Left ventricle myocardium inferior (tissue), 1 donor: ENCODE results near the gene TMTC1. TPM values are rescaled to one million over a fixed set of nuclear protein-coding genes. Genes with fewer than 3 reads are reported as not detected.

Source experiments
- DNase-seq: peaks from one replicate; pipeline ENCODE4 v3.0.0-alpha.2; 2020
- H3K27ac ChIP-seq: fragments of 200-600 bp; replicated peaks from 2 replicates; pipeline ENCODE4 v1.8.0; 2021
- H3K27me3 ChIP-seq: fragments of 200-600 bp; 2 replicates; pipeline ENCODE4 v1.8.0; 2021; ENCODE audit warnings: low read depth
- H3K36me3 ChIP-seq: fragments of 200-600 bp; 2 replicates; pipeline ENCODE4 v1.8.0; 2021
- H3K4me1 ChIP-seq: fragments of 200-600 bp; 2 replicates; pipeline ENCODE4 v1.8.0; 2021
- H3K4me3 ChIP-seq: fragments of 200-600 bp; 2 replicates; pipeline ENCODE4 v1.8.0; 2021; ENCODE audit warnings: mild to moderate bottlenecking, moderate library complexity
- H3K9me3 ChIP-seq: fragments of 200-600 bp; replicated peaks from 2 replicates; pipeline ENCODE4 v1.8.0; 2021
- CTCF ChIP-seq: fragments of 200-600 bp; IDR thresholded peaks from 2 replicates; pipeline ENCODE4 v1.8.0; 2021; ENCODE audit warnings: antibody characterized with exemption, mild to moderate bottlenecking, borderline replicate concordance
- intact Hi-C: fragments of 100-400 bp; cut with micrococcal nuclease; formaldehyde crosslinking; loops from one replicate; pipeline ENCODE4 v1.11.0; 2022
- total RNA-seq: library from RNA; stranded (reverse); fragmentation: NEBNext Ultra II Directional; extraction: Animal tissue kit (Norgen Biotek cat#: 25700); gene quantifications from one replicate; pipeline ENCODE4 v1.2.1, GENCODE V29; 2021
- donor health status: DM: no; HTN: yes; CAD: no; lungs with severe emphysema.

TMTC1 gene
- total RNA-seq, 1 donor from 2014 or later: 38.4 TPM

DNA sequence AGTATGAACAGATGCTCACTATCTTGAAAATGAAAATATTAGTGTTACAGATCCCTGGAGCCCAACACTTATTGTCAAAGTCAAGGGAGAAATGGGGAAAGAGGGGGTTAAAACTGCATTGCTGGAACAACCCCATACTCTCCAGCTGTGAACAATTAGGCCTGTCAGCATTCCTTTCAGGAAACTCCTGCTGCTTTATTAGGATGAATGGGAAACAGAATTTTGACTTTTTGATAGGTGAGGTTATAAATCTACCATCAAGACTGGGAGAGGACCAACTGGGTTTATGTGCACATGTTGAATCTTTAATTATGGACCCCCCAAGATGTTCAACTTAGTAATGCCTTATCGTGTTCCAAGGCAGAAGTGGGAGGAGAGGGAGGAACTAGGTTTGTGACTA lies 85.0 kb downstream of the TMTC1 start:
- no peaks in the 10 kb centered on the region for H3K9me3 ChIP-seq
- H3K27ac ChIP-seq: no peak overlapping the region
- TF ChIP-seq CTCF: no peak
- peaks cover 15% of the 10 kb centered on the region for H3K4me1 ChIP-seq
- intact Hi-C loops: no loop called here
- H3K27me3 ChIP-seq: no peaks in the 10 kb centered on the region
- DNase-seq: no peak
- no peak overlapping the region for H3K4me3 ChIP-seq
- no peaks in the 10 kb centered on the region for H3K36me3 ChIP-seq

DNA sequence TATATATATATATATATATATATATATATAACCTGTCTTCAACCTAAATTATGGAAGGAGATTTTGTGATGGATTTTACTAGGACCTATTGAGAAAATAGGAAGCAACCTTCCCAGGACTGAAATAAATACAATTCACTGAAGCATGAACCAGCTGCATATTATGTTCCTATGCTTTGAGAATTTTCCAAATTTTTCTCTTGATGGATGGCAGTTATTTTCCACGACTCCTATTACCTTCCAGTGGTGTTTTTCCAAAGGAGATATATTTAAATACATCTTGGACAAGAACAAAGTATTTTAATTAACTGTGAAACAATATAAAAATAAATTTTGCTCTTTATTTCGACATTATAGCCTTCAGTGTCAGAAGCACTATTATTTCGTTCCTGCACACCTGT lies 87.9 kb downstream of the TMTC1 start:
- no peak for TF ChIP-seq CTCF

DNA sequence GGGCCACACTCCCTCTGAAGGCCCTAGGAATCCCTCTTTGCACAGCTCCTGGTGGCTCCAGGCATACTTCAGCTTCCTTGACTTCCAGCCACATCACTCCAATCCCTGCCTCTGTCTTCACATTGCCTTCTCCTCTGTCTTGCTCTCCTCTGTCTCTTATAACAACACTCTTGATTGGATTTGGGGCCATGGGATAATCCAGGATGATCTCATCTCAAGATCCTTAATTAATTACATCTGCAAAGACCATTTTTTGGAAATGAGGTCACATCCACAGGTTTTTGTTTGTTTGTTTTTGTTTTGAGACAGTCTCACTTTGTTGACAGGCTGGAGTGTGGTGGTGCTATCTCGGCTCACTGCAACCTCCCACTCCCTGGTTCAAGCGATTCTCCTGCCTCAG lies 88.7 kb downstream of the TMTC1 start:
- TF ChIP-seq CTCF: no peak
- Histone ChIP-seq H3K36me3 (no peaks in the 10 kb centered on the region), H3K9me3 (no peaks in the 10 kb centered on the region), H3K4me3 (no peak overlapping the region), H3K4me1 (peaks cover 11% of the 10 kb centered on the region), H3K27me3 (no peaks in the 10 kb centered on the region), H3K27ac (no peak overlapping the region)
- DNase-seq: no peak
- intact Hi-C loops: no loop called here

More for the DNA sequence above, 87.9 kb downstream of the TMTC1 start:
- no peak for DNase-seq
- intact Hi-C loops: no loop called here
- H3K4me3 ChIP-seq: no peak overlapping the region
- no peaks in the 10 kb centered on the region for H3K9me3 ChIP-seq
- H3K27ac ChIP-seq: no peak overlapping the region
- peaks cover 18% of the 10 kb centered on the region for H3K4me1 ChIP-seq
- no peaks in the 10 kb centered on the region for H3K27me3 ChIP-seq
- H3K36me3 ChIP-seq: no peaks in the 10 kb centered on the region

DNA sequence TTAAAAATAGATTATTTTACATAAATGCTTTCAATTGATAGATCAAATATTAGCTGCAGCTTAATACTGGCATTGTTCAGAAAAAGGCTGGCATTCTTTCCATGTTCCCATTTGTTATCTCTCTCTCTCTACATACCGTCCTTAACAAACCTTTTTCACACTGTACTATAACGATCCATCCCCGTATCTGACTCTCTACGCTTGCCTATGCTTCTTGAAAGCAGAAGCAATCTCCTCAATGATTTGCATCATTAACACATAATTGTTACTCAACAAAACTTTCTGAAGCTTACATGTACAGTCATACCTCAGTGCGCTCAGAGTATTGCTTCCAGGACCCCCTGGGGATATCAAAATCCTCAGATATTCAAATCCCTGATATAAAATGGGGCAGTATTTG lies 89.7 kb downstream of the TMTC1 start:
- Histone ChIP-seq H3K27ac (peak overlapping the region; percentile 14), H3K36me3 (no peaks in the 10 kb centered on the region), H3K4me1 (peaks cover 17% of the 10 kb centered on the region), H3K27me3 (no peaks in the 10 kb centered on the region), H3K4me3 (no peak overlapping the region), H3K9me3 (no peaks in the 10 kb centered on the region)
- no peak for DNase-seq
- intact Hi-C loops: no loop called here
- no peak for TF ChIP-seq CTCF

- H3K9me3 ChIP-seq: no peaks in the 10 kb centered on the region
- H3K27ac ChIP-seq: no peak overlapping the region
- DNase-seq: no peak
- no peaks in the 10 kb centered on the region for H3K27me3 ChIP-seq
- H3K4me3 ChIP-seq: no peak overlapping the region
- intact Hi-C loops: no loop called here
- peaks cover 32% of the 10 kb centered on the region for H3K4me1 ChIP-seq
- no peaks in the 10 kb centered on the region for H3K36me3 ChIP-seq
- no peak for TF ChIP-seq CTCF
Observed at GRCh38 chr12:29692237-29692636, 91.5 kb downstream of the TMTC1 start.
